ENCODE results near the gene ITPR2.

GRCh38 chr12:26880625-26881024 lies 47.6 kb upstream of the ITPR2 start:
- TF ChIP-seq JUN (IDR thresholded peaks at IDR 0.05; ENCODE audit: low read depth, low read length) (no peak), GABPA (IDR thresholded peaks at IDR 0.05; ENCODE audit: borderline replicate concordance, insufficient read depth, low read length) (no peak), CTCF (IDR thresholded peaks at IDR 0.05; ENCODE audit: control extremely low read depth in 1 of 3, insufficient read depth in 1 of 3, low read depth in 1 of 3, low read length in 3 of 3) (no peak), POLR2AphosphoS5 (IDR thresholded peaks at IDR 0.05; ENCODE audit: low read depth, low read length) (no peak), BCL11A (IDR thresholded peaks at IDR 0.05; ENCODE audit: low read depth in 2 of 2, low read length in 2 of 2) (no peak), BACH1 (IDR thresholded peaks at IDR 0.05; ENCODE audit: low read length) (no peak), NANOG (IDR thresholded peaks at IDR 0.05; ENCODE audit: insufficient read depth, low read depth, low read length, poor library complexity, severe bottlenecking) (no peak), MAFK (IDR thresholded peaks at IDR 0.05; ENCODE audit: low read depth, low read length) (no peak)
